Hepatocyte (in vitro differentiated cells): ENCODE data around the gene SLC6A3.

ENCODE experiments used
- EZH2 ChIP-seq: fragments of 200-600 bp; sonication (generic); IDR thresholded peaks from 2 replicates; pipeline ENCODE4 v1.6.1; 2016; ENCODE audit warnings: antibody characterized with exemption, mild to moderate bottlenecking, borderline replicate concordance
- EZH2phosphoT487 ChIP-seq: fragments of 200-600 bp; sonication (generic); IDR thresholded peaks from one replicate; pipeline ENCODE4 v1.6.1; 2018; ENCODE audit warnings: antibody characterized with exemption, mild to moderate bottlenecking, low read depth, moderate library complexity; ENCODE audit not compliant: unreplicated experiment, severe bottlenecking
- TF ChIP-seq, protein P1 (sequence below): fragments of 200-600 bp; sonication (generic); IDR thresholded peaks from 2 replicates; pipeline ENCODE4 v1.5.1; 2016; ENCODE audit warnings: antibody characterized with exemption, mild to moderate bottlenecking; ENCODE audit not compliant: poor library complexity

DNA sequence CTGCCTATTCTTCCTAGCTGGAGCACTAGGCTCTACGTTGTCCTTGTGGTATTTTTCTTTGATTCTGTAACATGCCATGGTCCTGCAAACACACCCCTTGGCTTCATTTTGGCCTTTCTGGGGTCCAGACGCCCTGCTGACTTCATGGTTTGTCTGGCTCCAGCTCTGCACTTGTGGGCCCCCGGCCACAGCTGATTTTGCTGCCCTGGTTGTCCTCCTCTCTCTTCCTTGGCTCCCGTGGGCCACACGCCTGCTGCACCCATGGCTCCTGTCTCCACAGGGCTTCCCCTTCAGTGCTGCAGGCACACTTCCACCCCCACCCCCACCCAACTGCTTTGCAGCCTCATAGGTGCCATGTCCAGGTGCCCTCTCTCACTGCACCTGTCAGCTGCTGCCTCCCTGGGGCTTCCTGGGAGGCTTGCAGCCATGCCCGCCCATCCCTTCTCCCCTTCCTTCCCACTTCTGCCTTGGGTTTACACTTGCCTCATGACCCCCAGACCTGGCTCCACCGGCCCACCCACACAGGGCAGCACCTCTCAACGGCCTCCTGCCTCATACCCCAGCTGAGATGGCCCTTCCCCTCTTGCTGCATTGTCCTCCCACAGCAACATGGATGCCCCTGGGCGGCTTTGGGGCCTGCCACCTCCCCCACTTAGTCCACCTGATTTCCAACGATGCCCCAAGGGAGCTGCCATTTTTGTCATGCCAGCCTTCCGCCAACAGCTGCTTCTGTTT is 25.6 kb downstream of the SLC6A3 start:
- TF ChIP-seq EZH2 = no peak
- TF ChIP-seq, protein P1, sequence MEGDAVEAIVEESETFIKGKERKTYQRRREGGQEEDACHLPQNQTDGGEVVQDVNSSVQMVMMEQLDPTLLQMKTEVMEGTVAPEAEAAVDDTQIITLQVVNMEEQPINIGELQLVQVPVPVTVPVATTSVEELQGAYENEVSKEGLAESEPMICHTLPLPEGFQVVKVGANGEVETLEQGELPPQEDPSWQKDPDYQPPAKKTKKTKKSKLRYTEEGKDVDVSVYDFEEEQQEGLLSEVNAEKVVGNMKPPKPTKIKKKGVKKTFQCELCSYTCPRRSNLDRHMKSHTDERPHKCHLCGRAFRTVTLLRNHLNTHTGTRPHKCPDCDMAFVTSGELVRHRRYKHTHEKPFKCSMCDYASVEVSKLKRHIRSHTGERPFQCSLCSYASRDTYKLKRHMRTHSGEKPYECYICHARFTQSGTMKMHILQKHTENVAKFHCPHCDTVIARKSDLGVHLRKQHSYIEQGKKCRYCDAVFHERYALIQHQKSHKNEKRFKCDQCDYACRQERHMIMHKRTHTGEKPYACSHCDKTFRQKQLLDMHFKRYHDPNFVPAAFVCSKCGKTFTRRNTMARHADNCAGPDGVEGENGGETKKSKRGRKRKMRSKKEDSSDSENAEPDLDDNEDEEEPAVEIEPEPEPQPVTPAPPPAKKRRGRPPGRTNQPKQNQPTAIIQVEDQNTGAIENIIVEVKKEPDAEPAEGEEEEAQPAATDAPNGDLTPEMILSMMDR = no peak
- TF ChIP-seq EZH2phosphoT487 = no peak
